Keratinocyte (primary cell): ENCODE data around the gene SLC25A21. TPM values are rescaled to one million over a fixed set of nuclear protein-coding genes. Genes with fewer than 3 reads are reported as not detected.
"Not testable (repeated sequence)": the region's sequence is repeated elsewhere in the genome, so short reads cannot be mapped to it uniquely, and the experiment has no call there.

ENCODE experiments used
- DNase-seq: peaks from one replicate; pipeline ENCODE4 v3.0.0-alpha.2; 2011; ENCODE audit warnings: low read depth, missing footprints, low spot score
- FAIRE-seq: peaks from 2 replicates; lab custom pipeline; 2011; peaks lifted over from hg19 to GRCh38; lab: Jason Lieb, UNC
- H2AFZ ChIP-seq: 2 replicates; pipeline ENCODE4 v1.6.0; 2012; ENCODE audit warnings: low read length, control low read depth, inconsistent platforms; ENCODE audit not compliant: control insufficient read depth
- H3K27ac ChIP-seq: 2 replicates; pipeline ENCODE4 v1.5.1; 2011; ENCODE audit warnings: low read length; ENCODE audit not compliant: control insufficient read depth, insufficient read depth
- H3K27me3 ChIP-seq: 3 replicates; pipeline ENCODE4 v1.6.0; 2011; ENCODE audit warnings: low read length; ENCODE audit not compliant: control insufficient read depth, insufficient read depth; ENCODE audit errors: extremely low read depth
- H3K36me3 ChIP-seq, 2 experiments: 2 replicates in 1 of 2; 3 replicates in 1 of 2; pipeline ENCODE4 v1.5.1; 2011; ENCODE audit warnings: low read length in 2 of 2, mild to moderate bottlenecking in 1 of 2; ENCODE audit not compliant: control insufficient read depth in 2 of 2, insufficient read depth in 2 of 2; ENCODE audit errors: extremely low read depth in 1 of 2
- H3K4me1 ChIP-seq: 3 replicates; pipeline ENCODE4 v1.5.1; 2011; ENCODE audit warnings: low read length; ENCODE audit not compliant: control insufficient read depth, insufficient read depth; ENCODE audit errors: extremely low read depth
- H3K4me2 ChIP-seq: 3 replicates; pipeline ENCODE4 v1.6.0; 2011; ENCODE audit warnings: low read depth, low read length; ENCODE audit not compliant: control insufficient read depth, insufficient read depth; ENCODE audit errors: extremely low read depth
- H3K4me3 ChIP-seq, 3 experiments: fragments of 200-600 bp in 1 of 3; sonication (generic) in 1 of 3; 2 replicates in 2 of 3; 3 replicates in 1 of 3; pipeline ENCODE4 v1.5.1; 2011 to 2016; ENCODE audit warnings: low read length in 3 of 3, mild to moderate bottlenecking in 3 of 3, control low read depth in 2 of 3, inconsistent platforms in 1 of 3, low read depth in 1 of 3, mixed read lengths in 1 of 3, mixed run types in 1 of 3, moderate library complexity in 1 of 3; ENCODE audit not compliant: control insufficient read depth in 2 of 3, insufficient read depth in 2 of 3; ENCODE audit errors: extremely low read depth in 1 of 3
- H3K79me2 ChIP-seq: 2 replicates; pipeline ENCODE4 v1.6.0; 2012; ENCODE audit warnings: low read length; ENCODE audit not compliant: control insufficient read depth, insufficient read depth
- H3K9ac ChIP-seq: 3 replicates; pipeline ENCODE4 v1.6.0; 2011; ENCODE audit warnings: low read length; ENCODE audit not compliant: control insufficient read depth, insufficient read depth; ENCODE audit errors: extremely low read depth
- H3K9me1 ChIP-seq: 3 replicates; pipeline ENCODE4 v1.6.0; 2011; ENCODE audit warnings: low read length; ENCODE audit not compliant: control insufficient read depth, insufficient read depth; ENCODE audit errors: extremely low read depth
- H3K9me3 ChIP-seq: 2 replicates; pipeline ENCODE4 v1.5.1; 2012; ENCODE audit warnings: low read depth, low read length; ENCODE audit not compliant: control insufficient read depth
- H4K20me1 ChIP-seq: 3 replicates; pipeline ENCODE4 v1.6.0; 2011; ENCODE audit warnings: low read length; ENCODE audit not compliant: control insufficient read depth, insufficient read depth; ENCODE audit errors: extremely low read depth
- CTCF ChIP-seq, 3 experiments: IDR thresholded peaks in 1 of 3; conservative IDR thresholded peaks in 1 of 3; optimal IDR thresholded peaks in 1 of 3; 2 replicates in 2 of 3; 3 replicates in 1 of 3; pipeline versions ENCODE3 to v1.5.1; 2011; ENCODE audit warnings: low read length in 3 of 3, mild to moderate bottlenecking in 3 of 3, moderate library complexity in 2 of 3, control low read depth in 1 of 3, inconsistent platforms in 1 of 3; ENCODE audit not compliant: insufficient read depth in 2 of 3; ENCODE audit errors: extremely low read depth in 1 of 3
- EZH2 ChIP-seq: IDR thresholded peaks from one replicate; pipeline ENCODE4 v1.6.1; 2012; ENCODE audit warnings: inconsistent platforms, mild to moderate bottlenecking, low read length, moderate library complexity
- dilution Hi-C: fragments of 300-500 bp; cut with MboI; formaldehyde crosslinking; loops from one replicate; pipeline ENCODE4 v1.7.0; 2020; ENCODE audit warnings: low sequenced_read_pairs; ENCODE audit not compliant: extremely low pct_ligation_motif_present
- polyA plus RNA-seq, 5 experiments: library from polyadenylated mRNA; depleted of rRNA in 3 of 5; stranded (reverse) in 3 of 5; stranded (forward) in 1 of 5; unstranded in 1 of 5; fragments of >200 nt; gene quantifications; 1 replicate in 1 of 5; 2 replicates in 3 of 5; 3 replicates in 1 of 5; pipeline versions ENCODE4 v1.2.1 to v1.2.3, GENCODE V29; 2011 to 2012; ENCODE audit warnings: missing spikeins in 2 of 5, low read depth in 1 of 5, low replicate concordance in 1 of 5

SLC25A21 gene
- polyA plus RNA-seq, 1 donor (not counting 4 experiments of a cell fraction or from before 2014, with no cell fraction given), result 0.66 TPM

GRCh38 chr14:36900846-36901245 lies 271.6 kb downstream of the SLC25A21 start:
- Histone ChIP-seq H3K9ac (no peak overlapping the region), H3K79me2 (no peaks in the 10 kb centered on the region), H3K4me3 (no peak overlapping the region), H3K27ac (no peak overlapping the region), H3K4me2 (no peak overlapping the region), H3K36me3 (no peaks in the 10 kb centered on the region), H3K27me3 (no peaks in the 10 kb centered on the region), H3K4me1 (no peaks in the 10 kb centered on the region), H3K9me1 (no peaks in the 10 kb centered on the region), H4K20me1 (no peaks in the 10 kb centered on the region), H3K9me3 (no peaks in the 10 kb centered on the region), H2AFZ (no peak overlapping the region)
- no peak for TF ChIP-seq EZH2
- no peak for TF ChIP-seq CTCF (optimal IDR thresholded peaks at IDR 0.05 in 1 of 3, IDR thresholded peaks at IDR 0.05 in 1 of 3, conservative IDR thresholded peaks at IDR 0.05 in 1 of 3; ENCODE audit: extremely low read depth in 1 of 3, insufficient read depth in 2 of 3, low read length in 3 of 3)
- no peak for FAIRE-seq
- DNase-seq, result no peak
- dilution Hi-C loops, result no loop called here

GRCh38 chr14:36896300-36896699 lies 276.1 kb downstream of the SLC25A21 start:
- DNase-seq, H3K27ac ChIP-seq, H3K27me3 ChIP-seq, H3K36me3 ChIP-seq, dilution Hi-C loops, H4K20me1 ChIP-seq, H2AFZ ChIP-seq, H3K9me3 ChIP-seq, H3K9ac ChIP-seq, H3K4me3 ChIP-seq, H3K79me2 ChIP-seq, FAIRE-seq, H3K9me1 ChIP-seq, H3K4me1 ChIP-seq, H3K4me2 ChIP-seq: not testable (repeated sequence)

- H3K9me3 ChIP-seq, result no peaks in the 10 kb centered on the region
- no peak for FAIRE-seq
- no peak overlapping the region for H3K9ac ChIP-seq
- H3K4me2 ChIP-seq, result no peak overlapping the region
- TF ChIP-seq CTCF (optimal IDR thresholded peaks at IDR 0.05 in 1 of 3, IDR thresholded peaks at IDR 0.05 in 1 of 3, conservative IDR thresholded peaks at IDR 0.05 in 1 of 3; ENCODE audit: extremely low read depth in 1 of 3, insufficient read depth in 2 of 3, low read length in 3 of 3) (no peak), EZH2 (no peak)
- no peak overlapping the region for H3K4me3 ChIP-seq
- H3K79me2 ChIP-seq, result no peaks in the 10 kb centered on the region
- no peak for DNase-seq
- no peaks in the 10 kb centered on the region for H4K20me1 ChIP-seq
- no peaks in the 10 kb centered on the region for H3K4me1 ChIP-seq
- no peaks in the 10 kb centered on the region for H3K9me1 ChIP-seq
- H3K36me3 ChIP-seq, result no peaks in the 10 kb centered on the region
- dilution Hi-C loops, result no loop called here
- H3K27ac ChIP-seq, result no peak overlapping the region
- H3K27me3 ChIP-seq, result no peaks in the 10 kb centered on the region
- no peak overlapping the region for H2AFZ ChIP-seq
Observed at GRCh38 chr14:36884049-36884448, 288.4 kb downstream of the SLC25A21 start.
